Panc1 (cell line): ENCODE data around the gene SPRY2. TPM values are rescaled to one million over a fixed set of nuclear protein-coding genes. Genes with fewer than 3 reads are reported as not detected.

Source experiments
- ATAC-seq: fragments of 200-7000 bp; cut with Tn5 transposase; 2 replicates; pipeline ENCODE4 v1.9.1; 2020; ENCODE audit warnings: mild to moderate bottlenecking, moderate library complexity
- BruUV-seq: library from RNA; stranded (reverse); fragments of 400-500 nt; replicated peaks from 2 replicates; lab custom pipeline; 2021; lab: Mats Ljungman, UMichigan
- CTCF ChIA-PET: fragments of 300-600 bp; sonication (Branson Sonifier 250); formaldehyde crosslinking; loops from one replicate; lab custom pipeline; 2022; ENCODE audit warnings: antibody characterized with exemption; lab: Charles Lee
- POLR2A ChIA-PET: fragments of 300-600 bp; sonication (Branson Sonifier 250); formaldehyde crosslinking; loops from one replicate; lab custom pipeline; 2022; ENCODE audit warnings: antibody characterized with exemption; lab: Charles Lee
- DNase-seq: peaks from one replicate; pipeline ENCODE4 v3.0.0-alpha.2; 2010; ENCODE audit warnings: low read depth, low spot score
- H3K27ac ChIP-seq: 2 replicates; pipeline ENCODE4 v1.5.1; 2011; ENCODE audit warnings: mild to moderate bottlenecking, low read length, inconsistent platforms
- H3K27me3 ChIP-seq: fragments of 200-500 bp; sonication (Bioruptor generic); 2 replicates; pipeline ENCODE4 v1.6.0; 2014; ENCODE audit warnings: low read length, inconsistent platforms; ENCODE audit not compliant: control insufficient read depth, insufficient read depth
- H3K36me3 ChIP-seq: fragments of 200-500 bp; sonication (Bioruptor generic); 2 replicates; pipeline ENCODE4 v1.5.1; 2014; ENCODE audit warnings: inconsistent platforms, mild to moderate bottlenecking, low read length, moderate library complexity; ENCODE audit not compliant: control insufficient read depth, insufficient read depth
- H3K4me1 ChIP-seq: 2 replicates; pipeline ENCODE4 v1.5.1; 2011; ENCODE audit warnings: inconsistent platforms, mild to moderate bottlenecking, low read length, moderate library complexity; ENCODE audit not compliant: control insufficient read depth, insufficient read depth
- H3K4me3 ChIP-seq, 2 experiments: 2 replicates each; pipeline ENCODE4 v1.5.1; 2011 to 2012; ENCODE audit warnings: low read depth in 2 of 2, low read length in 2 of 2, mild to moderate bottlenecking in 2 of 2, inconsistent platforms in 1 of 2, moderate library complexity in 1 of 2
- H3K9me3 ChIP-seq: fragments of 200-500 bp; sonication (Bioruptor generic); 2 replicates; pipeline ENCODE4 v1.5.1; 2014; ENCODE audit warnings: low read depth, mild to moderate bottlenecking, inconsistent platforms, low read length, moderate library complexity; ENCODE audit not compliant: control insufficient read depth, insufficient read depth
- POLR2AphosphoS5 ChIP-seq: IDR thresholded peaks from 2 replicates; pipeline ENCODE4 v1.6.1; 2012; ENCODE audit warnings: mild to moderate bottlenecking, low read depth, low read length, moderate library complexity
- SIN3A ChIP-seq: IDR thresholded peaks from 2 replicates; pipeline ENCODE4 v1.6.1; 2012; ENCODE audit warnings: low read depth, mild to moderate bottlenecking, low read length, moderate library complexity, borderline replicate concordance; ENCODE audit not compliant: insufficient read depth
- TCF7L2 ChIP-seq: IDR thresholded peaks from 2 replicates; pipeline ENCODE4 v1.6.1; 2011; ENCODE audit warnings: mild to moderate bottlenecking, low read depth, low read length, inconsistent platforms
- in situ Hi-C: cut with HindIII; loops from 2 replicates; pipeline ENCODE4 v1.10.0; 2016; ENCODE audit warnings: low sequenced_read_pairs, low pct_unique_long_range_greater_than_20kb
- intact Hi-C: fragments of 100-400 bp; cut with micrococcal nuclease; formaldehyde crosslinking; loops from one replicate; pipeline ENCODE4 v1.10.0; 2022; ENCODE audit not compliant: unreplicated experiment
- total RNA-seq: library from RNA; stranded (reverse); gene quantifications from one replicate; pipeline ENCODE4 v1.2.1, GENCODE V29; 2021; ENCODE audit not compliant: unreplicated experiment
- TF ChIP-seq, protein P1 (sequence below), 2 experiments: IDR thresholded peaks; 2 replicates each; pipeline ENCODE4 v1.6.1; 2011 to 2012; ENCODE audit warnings: low read depth in 2 of 2, control low read depth in 1 of 2, low read length in 1 of 2, mild to moderate bottlenecking in 1 of 2, moderate library complexity in 1 of 2; ENCODE audit not compliant: insufficient read depth in 1 of 2
- TF ChIP-seq, protein P2 (sequence below): fragments of 450-650 bp; IDR thresholded peaks from 2 replicates; pipeline ENCODE4 v1.5.1; 2017; ENCODE audit warnings: mild to moderate bottlenecking

The SPRY2 gene
- total RNA-seq, 1 experiment from 2014 or later: 18.2 TPM

DNA sequence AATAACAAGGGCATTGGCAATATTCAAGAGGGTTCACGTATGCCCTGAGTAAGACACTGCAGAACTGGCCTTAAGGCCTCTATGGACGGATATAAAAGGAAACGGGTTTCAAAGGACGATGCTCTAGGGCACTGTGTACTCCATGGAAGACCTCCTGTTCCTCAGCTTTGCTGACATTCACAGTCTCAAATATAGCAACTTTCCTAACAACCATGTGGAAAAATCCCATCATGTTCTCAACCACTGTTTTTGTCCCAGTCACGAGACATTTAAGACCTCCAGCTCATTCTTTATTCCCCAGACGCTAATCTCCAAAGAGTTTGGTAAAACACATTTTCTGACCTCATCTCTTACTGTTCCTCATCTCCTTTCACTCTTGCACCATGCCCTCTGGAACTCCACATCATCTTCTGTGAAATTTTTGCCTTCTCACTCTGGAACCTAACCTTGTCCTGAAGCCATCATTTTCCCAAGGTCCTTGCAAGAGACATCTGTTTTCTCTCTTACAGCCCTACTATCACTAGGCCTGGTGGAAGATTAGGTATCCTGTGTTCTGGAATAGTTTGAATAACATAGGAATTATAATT, 37.6 kb downstream of the SPRY2 start:
- no TSS peak for BruUV-seq
- DNase-seq: no peak
- CTCF ChIA-PET: no interaction called here
- intact Hi-C loops: no loop called here
- TF ChIP-seq, protein P1, sequence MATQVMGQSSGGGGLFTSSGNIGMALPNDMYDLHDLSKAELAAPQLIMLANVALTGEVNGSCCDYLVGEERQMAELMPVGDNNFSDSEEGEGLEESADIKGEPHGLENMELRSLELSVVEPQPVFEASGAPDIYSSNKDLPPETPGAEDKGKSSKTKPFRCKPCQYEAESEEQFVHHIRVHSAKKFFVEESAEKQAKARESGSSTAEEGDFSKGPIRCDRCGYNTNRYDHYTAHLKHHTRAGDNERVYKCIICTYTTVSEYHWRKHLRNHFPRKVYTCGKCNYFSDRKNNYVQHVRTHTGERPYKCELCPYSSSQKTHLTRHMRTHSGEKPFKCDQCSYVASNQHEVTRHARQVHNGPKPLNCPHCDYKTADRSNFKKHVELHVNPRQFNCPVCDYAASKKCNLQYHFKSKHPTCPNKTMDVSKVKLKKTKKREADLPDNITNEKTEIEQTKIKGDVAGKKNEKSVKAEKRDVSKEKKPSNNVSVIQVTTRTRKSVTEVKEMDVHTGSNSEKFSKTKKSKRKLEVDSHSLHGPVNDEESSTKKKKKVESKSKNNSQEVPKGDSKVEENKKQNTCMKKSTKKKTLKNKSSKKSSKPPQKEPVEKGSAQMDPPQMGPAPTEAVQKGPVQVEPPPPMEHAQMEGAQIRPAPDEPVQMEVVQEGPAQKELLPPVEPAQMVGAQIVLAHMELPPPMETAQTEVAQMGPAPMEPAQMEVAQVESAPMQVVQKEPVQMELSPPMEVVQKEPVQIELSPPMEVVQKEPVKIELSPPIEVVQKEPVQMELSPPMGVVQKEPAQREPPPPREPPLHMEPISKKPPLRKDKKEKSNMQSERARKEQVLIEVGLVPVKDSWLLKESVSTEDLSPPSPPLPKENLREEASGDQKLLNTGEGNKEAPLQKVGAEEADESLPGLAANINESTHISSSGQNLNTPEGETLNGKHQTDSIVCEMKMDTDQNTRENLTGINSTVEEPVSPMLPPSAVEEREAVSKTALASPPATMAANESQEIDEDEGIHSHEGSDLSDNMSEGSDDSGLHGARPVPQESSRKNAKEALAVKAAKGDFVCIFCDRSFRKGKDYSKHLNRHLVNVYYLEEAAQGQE (IDR thresholded peaks at IDR 0.05; ENCODE audit: insufficient read depth in 1 of 2, low read depth in 2 of 2, low read length in 1 of 2): no peak
- TF ChIP-seq SIN3A (no peak), POLR2AphosphoS5 (no peak), TCF7L2 (no peak)
- TF ChIP-seq, protein P2, sequence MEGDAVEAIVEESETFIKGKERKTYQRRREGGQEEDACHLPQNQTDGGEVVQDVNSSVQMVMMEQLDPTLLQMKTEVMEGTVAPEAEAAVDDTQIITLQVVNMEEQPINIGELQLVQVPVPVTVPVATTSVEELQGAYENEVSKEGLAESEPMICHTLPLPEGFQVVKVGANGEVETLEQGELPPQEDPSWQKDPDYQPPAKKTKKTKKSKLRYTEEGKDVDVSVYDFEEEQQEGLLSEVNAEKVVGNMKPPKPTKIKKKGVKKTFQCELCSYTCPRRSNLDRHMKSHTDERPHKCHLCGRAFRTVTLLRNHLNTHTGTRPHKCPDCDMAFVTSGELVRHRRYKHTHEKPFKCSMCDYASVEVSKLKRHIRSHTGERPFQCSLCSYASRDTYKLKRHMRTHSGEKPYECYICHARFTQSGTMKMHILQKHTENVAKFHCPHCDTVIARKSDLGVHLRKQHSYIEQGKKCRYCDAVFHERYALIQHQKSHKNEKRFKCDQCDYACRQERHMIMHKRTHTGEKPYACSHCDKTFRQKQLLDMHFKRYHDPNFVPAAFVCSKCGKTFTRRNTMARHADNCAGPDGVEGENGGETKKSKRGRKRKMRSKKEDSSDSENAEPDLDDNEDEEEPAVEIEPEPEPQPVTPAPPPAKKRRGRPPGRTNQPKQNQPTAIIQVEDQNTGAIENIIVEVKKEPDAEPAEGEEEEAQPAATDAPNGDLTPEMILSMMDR: no peak
- in situ Hi-C loops: no loop called here
- no peaks in the 10 kb centered on the region for H3K36me3 ChIP-seq
- no peaks in the 10 kb centered on the region for H3K27me3 ChIP-seq
- no peak for ATAC-seq
- H3K4me1 ChIP-seq: no peaks in the 10 kb centered on the region
- no peak overlapping the region for H3K4me3 ChIP-seq
- no peaks in the 10 kb centered on the region for H3K9me3 ChIP-seq
- no peak overlapping the region for H3K27ac ChIP-seq
- POLR2A ChIA-PET: no interaction called here

DNA sequence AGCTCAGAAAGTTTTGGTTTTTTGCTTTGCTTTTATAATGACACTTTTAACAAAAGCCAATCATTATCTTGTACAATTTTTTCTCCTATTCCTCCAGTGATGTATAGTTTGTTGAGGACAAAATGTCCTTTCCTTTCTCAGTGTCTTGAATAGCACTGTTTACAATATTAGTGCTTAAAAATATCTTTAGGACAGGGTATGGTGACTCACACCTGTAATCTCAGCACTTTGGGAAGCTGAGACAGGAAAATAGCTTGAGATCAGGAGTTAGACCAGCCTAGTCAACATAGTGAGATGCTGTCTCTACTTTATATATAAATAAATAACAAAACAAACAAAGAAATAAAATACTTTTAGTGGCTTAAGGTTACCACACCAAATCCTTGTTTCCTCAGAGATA, 41.9 kb downstream of the SPRY2 start:
- in situ Hi-C loops (no loop called here), intact Hi-C loops (no loop called here)
- Histone ChIP-seq H3K27ac (no peak overlapping the region), H3K4me3 (no peak overlapping the region), H3K27me3 (no peaks in the 10 kb centered on the region), H3K36me3 (no peaks in the 10 kb centered on the region), H3K9me3 (no peaks in the 10 kb centered on the region), H3K4me1 (no peaks in the 10 kb centered on the region)
- DNase-seq: no peak
- TF ChIP-seq TCF7L2: no peak
- TF ChIP-seq SIN3A: no peak
- TF ChIP-seq, protein P2: no peak
- TF ChIP-seq, protein P1 (IDR thresholded peaks at IDR 0.05; ENCODE audit: insufficient read depth in 1 of 2, low read depth in 2 of 2, low read length in 1 of 2): no peak
- TF ChIP-seq POLR2AphosphoS5: no peak
- POLR2A ChIA-PET: no interaction called here
- CTCF ChIA-PET: no interaction called here
- no peak for ATAC-seq
- BruUV-seq: no TSS peak
